Calu3 (cell line): Measurements from ENCODE around the gene SIRT1. TPM values are rescaled to one million over a fixed set of nuclear protein-coding genes. Genes with fewer than 3 reads are reported as not detected.

ENCODE experiments used
- BruUV-seq: library from RNA; stranded (reverse); fragments of 400-500 nt; replicated peaks from 2 replicates; lab custom pipeline; 2021; lab: Mats Ljungman, UMichigan
- CTCF ChIA-PET: fragments of 300-600 bp; sonication (Branson Sonifier 250); formaldehyde crosslinking; loops from one replicate; lab custom pipeline; 2022; ENCODE audit warnings: antibody characterized with exemption; lab: Charles Lee
- DNase-seq: peaks from one replicate; pipeline ENCODE4 v3.0.0; 2022
- H3K27ac Mint-ChIP-seq: one replicate; pipeline ENCODE4 v1.8.0; 2022; ENCODE audit warnings: mixed read lengths; ENCODE audit not compliant: unreplicated experiment
- H3K27me3 Mint-ChIP-seq: one replicate; pipeline ENCODE4 v1.8.0; 2022; ENCODE audit warnings: mixed read lengths; ENCODE audit not compliant: unreplicated experiment
- H3K36me3 Mint-ChIP-seq: one replicate; pipeline ENCODE4 v1.8.0; 2022; ENCODE audit warnings: mild to moderate bottlenecking, moderate library complexity, mixed read lengths; ENCODE audit not compliant: insufficient read depth, unreplicated experiment
- H3K4me1 Mint-ChIP-seq: one replicate; pipeline ENCODE4 v1.8.0; 2022; ENCODE audit warnings: mild to moderate bottlenecking, low read depth, mixed read lengths; ENCODE audit not compliant: unreplicated experiment
- H3K4me3 Mint-ChIP-seq: one replicate; pipeline ENCODE4 v1.8.0; 2022; ENCODE audit warnings: mild to moderate bottlenecking, low read depth, moderate library complexity, mixed read lengths; ENCODE audit not compliant: unreplicated experiment
- H3K9me3 Mint-ChIP-seq: one replicate; pipeline ENCODE4 v1.8.0; 2022; ENCODE audit warnings: low read depth, mixed read lengths; ENCODE audit not compliant: unreplicated experiment
- intact Hi-C: fragments of 100-400 bp; cut with micrococcal nuclease; formaldehyde crosslinking; loops from one replicate; pipeline ENCODE4 v1.10.0; 2022; ENCODE audit not compliant: unreplicated experiment
- total RNA-seq: library from RNA; stranded (reverse); gene quantifications from 2 replicates; pipeline ENCODE4 v1.2.3, GENCODE V29; 2022
- TF ChIP-seq, protein P1 (sequence below): fragments of 200-600 bp; IDR thresholded peaks from one replicate; pipeline ENCODE4 v1.8.0; 2022; ENCODE audit warnings: antibody characterized with exemption; ENCODE audit not compliant: unreplicated experiment

SIRT1 gene
- total RNA-seq, 1 experiment from 2014 or later: 26.1 TPM

DNA sequence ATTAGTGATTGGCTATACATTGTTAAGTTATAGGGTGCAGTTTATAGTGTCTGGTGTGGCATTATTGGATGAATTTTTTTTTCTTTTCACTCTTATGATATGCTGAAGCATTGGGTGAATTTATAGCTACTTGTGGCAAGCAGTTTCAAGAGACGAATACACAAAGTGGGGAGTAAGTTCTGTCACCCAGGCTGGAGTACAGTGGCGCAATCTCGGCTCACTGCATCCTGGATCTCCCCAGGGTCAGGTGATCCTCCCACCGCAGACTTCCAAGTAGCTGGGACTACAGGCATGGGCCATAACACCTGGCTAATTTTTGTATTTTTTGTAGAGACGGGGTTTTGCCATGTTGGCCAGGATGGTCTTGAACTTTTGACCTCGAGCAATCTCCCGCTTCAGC is 6.3 kb upstream of the SIRT1 start:
- no TSS peak for BruUV-seq
- CTCF ChIA-PET: interaction anchor here (0.9 kb wide), 1 partner anchor 19 kb away, joined by 3 read pairs; no protein-coding TSS in a partner anchor
- no peak overlapping the region for H3K27ac Mint-ChIP-seq

DNA sequence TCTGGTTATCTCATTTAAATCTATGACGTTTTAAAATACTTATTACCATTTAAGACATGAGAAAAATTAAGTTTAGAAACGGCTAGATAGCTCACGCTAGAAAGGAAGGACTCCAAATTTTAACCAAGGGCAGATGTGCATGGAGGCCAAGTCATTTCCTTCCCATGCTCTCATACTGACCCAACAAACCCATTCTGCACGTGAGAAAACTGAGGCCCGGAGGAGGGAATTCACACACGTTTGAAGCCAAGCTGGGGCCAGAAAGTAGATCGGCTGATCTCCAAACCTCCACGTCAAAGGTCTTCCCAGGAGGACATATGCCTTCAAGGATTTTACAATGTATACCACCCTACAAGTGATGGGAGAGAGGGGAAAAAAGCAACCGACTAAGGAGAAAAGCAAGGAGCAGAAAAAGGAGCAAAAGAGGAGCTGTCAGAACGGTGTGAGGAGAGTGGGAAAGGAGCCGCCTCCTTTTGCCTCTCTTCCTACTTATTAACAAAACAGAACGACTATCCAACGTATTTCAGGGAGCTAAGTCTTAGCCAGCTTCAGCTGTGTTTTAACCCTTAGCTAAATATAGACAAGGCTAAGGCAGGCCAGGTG is 645 bp upstream of the SIRT1 start:
- Mint-ChIP-seq H3K27me3 (no peaks in the 10 kb centered on the region), H3K36me3 (peaks cover 47% of the 10 kb centered on the region), H3K9me3 (no peaks in the 10 kb centered on the region), H3K27ac (peak overlapping the region; percentile 97), H3K4me1 (peaks cover 20% of the 10 kb centered on the region), H3K4me3 (peak overlapping the region; percentile 93)
- TF ChIP-seq, protein P1, sequence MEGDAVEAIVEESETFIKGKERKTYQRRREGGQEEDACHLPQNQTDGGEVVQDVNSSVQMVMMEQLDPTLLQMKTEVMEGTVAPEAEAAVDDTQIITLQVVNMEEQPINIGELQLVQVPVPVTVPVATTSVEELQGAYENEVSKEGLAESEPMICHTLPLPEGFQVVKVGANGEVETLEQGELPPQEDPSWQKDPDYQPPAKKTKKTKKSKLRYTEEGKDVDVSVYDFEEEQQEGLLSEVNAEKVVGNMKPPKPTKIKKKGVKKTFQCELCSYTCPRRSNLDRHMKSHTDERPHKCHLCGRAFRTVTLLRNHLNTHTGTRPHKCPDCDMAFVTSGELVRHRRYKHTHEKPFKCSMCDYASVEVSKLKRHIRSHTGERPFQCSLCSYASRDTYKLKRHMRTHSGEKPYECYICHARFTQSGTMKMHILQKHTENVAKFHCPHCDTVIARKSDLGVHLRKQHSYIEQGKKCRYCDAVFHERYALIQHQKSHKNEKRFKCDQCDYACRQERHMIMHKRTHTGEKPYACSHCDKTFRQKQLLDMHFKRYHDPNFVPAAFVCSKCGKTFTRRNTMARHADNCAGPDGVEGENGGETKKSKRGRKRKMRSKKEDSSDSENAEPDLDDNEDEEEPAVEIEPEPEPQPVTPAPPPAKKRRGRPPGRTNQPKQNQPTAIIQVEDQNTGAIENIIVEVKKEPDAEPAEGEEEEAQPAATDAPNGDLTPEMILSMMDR: no peak
- intact Hi-C loops: loop anchor here (1.0 to 10.0 kb wide), 3 partner anchors 29 to 451 kb away; partner anchors contain the start of genes HNRNPH3 and PBLD
- DNase-seq: no peak
- CTCF ChIA-PET: interaction anchor here (0.8 to 1.1 kb wide), 3 partner anchors 27 to 326 kb away, joined by 4 to 14 read pairs (median 6); no protein-coding TSS in a partner anchor
- TSS peak; percentile 90 for BruUV-seq

More for the DNA sequence above, 6.3 kb upstream of the SIRT1 start:
- TF ChIP-seq, protein P1: no peak
- Mint-ChIP-seq H3K27me3 (no peaks in the 10 kb centered on the region), H3K9me3 (no peaks in the 10 kb centered on the region), H3K4me1 (no peaks in the 10 kb centered on the region), H3K36me3 (no peaks in the 10 kb centered on the region), H3K4me3 (no peak overlapping the region)
- DNase-seq: no peak
- intact Hi-C loops: no loop called here

DNA sequence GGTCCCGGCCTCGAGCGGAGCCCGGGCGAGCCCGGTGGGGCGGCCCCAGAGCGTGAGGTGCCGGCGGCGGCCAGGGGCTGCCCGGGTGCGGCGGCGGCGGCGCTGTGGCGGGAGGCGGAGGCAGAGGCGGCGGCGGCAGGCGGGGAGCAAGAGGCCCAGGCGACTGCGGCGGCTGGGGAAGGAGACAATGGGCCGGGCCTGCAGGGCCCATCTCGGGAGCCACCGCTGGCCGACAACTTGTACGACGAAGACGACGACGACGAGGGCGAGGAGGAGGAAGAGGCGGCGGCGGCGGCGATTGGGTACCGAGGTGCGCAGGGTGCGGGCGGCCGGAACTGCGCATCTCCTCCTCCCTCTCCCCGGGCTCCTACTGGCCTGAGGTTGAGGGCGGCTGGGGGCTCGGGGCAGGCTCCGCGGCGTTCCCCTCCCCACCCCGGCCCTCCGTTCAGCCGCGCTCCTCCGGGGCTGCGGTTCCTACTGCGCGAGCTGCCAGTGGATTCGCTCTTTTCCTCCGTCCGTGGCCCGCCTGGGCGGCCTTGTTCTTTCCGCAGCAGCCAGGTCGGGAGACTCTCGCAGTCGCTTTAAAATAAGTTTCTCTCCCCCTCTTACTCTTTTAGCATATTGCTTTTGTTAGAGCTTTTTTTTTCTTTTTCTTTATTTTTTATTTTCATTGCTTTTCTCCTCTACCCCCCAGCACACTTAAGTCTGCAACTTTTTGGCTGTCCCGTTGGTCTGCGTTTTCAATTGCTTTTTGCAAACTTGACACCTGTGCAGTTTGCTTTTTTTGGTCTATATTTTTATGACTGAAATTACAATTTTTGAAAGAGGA is 600 bp downstream of the SIRT1 start:
- Mint-ChIP-seq H3K27me3 (no peaks in the 10 kb centered on the region), H3K9me3 (no peaks in the 10 kb centered on the region), H3K4me1 (peaks cover 20% of the 10 kb centered on the region), H3K36me3 (peaks cover 57% of the 10 kb centered on the region), H3K4me3 (peak overlapping the region; percentile 93), H3K27ac (peak overlapping the region; percentile 97)
- no TSS peak for BruUV-seq
- CTCF ChIA-PET: interaction anchor here (0.5 to 1.3 kb wide), 5 partner anchors 13 to 1117 kb away, joined by 4 to 14 read pairs (median 6); no protein-coding TSS in a partner anchor
- TF ChIP-seq, protein P1: no peak
- DNase-seq: peak; percentile 85
- intact Hi-C loops: loop anchor here (1.0 to 10.0 kb wide), 3 partner anchors 30 to 450 kb away; partner anchors contain the start of genes HNRNPH3 and PBLD

DNA sequence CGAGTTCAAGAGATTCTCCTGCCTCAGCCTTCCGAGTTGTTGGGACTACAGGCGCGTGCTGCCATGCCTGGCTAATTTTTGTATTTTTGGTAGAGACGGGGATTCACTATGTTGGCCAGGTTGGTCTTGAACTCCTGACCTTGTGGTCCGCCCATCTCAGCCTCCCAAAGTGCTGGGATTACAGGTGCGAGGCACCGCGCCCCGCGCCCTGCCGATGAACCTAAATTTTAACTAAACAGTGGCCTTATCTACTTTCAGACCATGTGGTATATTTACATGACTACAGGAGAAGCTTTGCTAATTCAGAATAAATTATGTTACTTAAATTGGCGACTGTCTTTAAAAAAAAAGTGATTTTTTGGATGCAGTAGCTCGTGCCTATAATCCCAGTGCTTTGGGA is 9.2 kb downstream of the SIRT1 start:
- H3K4me1 Mint-ChIP-seq: no peaks in the 10 kb centered on the region
- no peaks in the 10 kb centered on the region for H3K27me3 Mint-ChIP-seq
- no TSS peak for BruUV-seq
- H3K9me3 Mint-ChIP-seq: no peaks in the 10 kb centered on the region
- H3K36me3 Mint-ChIP-seq: peaks cover 62% of the 10 kb centered on the region
- H3K4me3 Mint-ChIP-seq: no peak overlapping the region
- CTCF ChIA-PET: interaction anchor here (0.6 kb wide), 1 partner anchor 8 kb away, joined by 3 read pairs; no protein-coding TSS in a partner anchor
- no peak for DNase-seq
- TF ChIP-seq, protein P1: no peak
- no peak overlapping the region for H3K27ac Mint-ChIP-seq
- intact Hi-C loops: no loop called here
